PC-3 (cell line): Measurements from ENCODE around the gene NXPH4. TPM values are rescaled to one million over a fixed set of nuclear protein-coding genes. Genes with fewer than 3 reads are reported as not detected.

Experiments used
- ATAC-seq: fragments of 200-7000 bp; cut with Tn5 transposase; 2 replicates; pipeline ENCODE4 v1.9.1; 2020; ENCODE audit warnings: mild to moderate bottlenecking, moderate library complexity
- BruUV-seq: library from RNA; stranded (reverse); fragments of 400-500 nt; replicated peaks from 2 replicates; lab custom pipeline; 2021; lab: Mats Ljungman, UMichigan
- CTCF ChIA-PET: fragments of 300-600 bp; sonication (Branson Sonifier 250); formaldehyde crosslinking; loops from one replicate; lab custom pipeline; 2022; ENCODE audit warnings: antibody characterized with exemption; lab: Charles Lee
- POLR2A ChIA-PET: fragments of 300-600 bp; sonication (Branson Sonifier 250); formaldehyde crosslinking; loops from one replicate; lab custom pipeline; 2022; ENCODE audit warnings: antibody characterized with exemption; ENCODE audit not compliant: unreplicated experiment; lab: Charles Lee
- DNase-seq: peaks from one replicate; pipeline ENCODE4 v3.0.0-alpha.2; 2015
- H2AFZ ChIP-seq: fragments of 300-600 bp; sonication (generic); 2 replicates; pipeline ENCODE4 v1.6.0; 2016; ENCODE audit warnings: antibody characterized with exemption, low read length
- H3F3A ChIP-seq: fragments of 300-600 bp; sonication (generic); one replicate; pipeline ENCODE4 v1.6.0; 2017; ENCODE audit warnings: antibody characterized with exemption, low read length, control low read depth, mild to moderate bottlenecking; ENCODE audit not compliant: unreplicated experiment
- H3K27ac ChIP-seq: fragments of 300-600 bp; sonication (generic); 2 replicates; pipeline ENCODE4 v1.5.1; 2016; ENCODE audit warnings: mild to moderate bottlenecking, low read length
- H3K27me3 ChIP-seq: fragments of 300-600 bp; sonication (generic); 2 replicates; pipeline ENCODE4 v1.6.1; 2016; ENCODE audit warnings: low read length, mixed read lengths
- H3K36me3 ChIP-seq: fragments of 300-600 bp; sonication (generic); 2 replicates; pipeline ENCODE4 v1.6.1; 2016; ENCODE audit warnings: low read depth, mixed run types, low read length, mixed read lengths
- H3K4me1 ChIP-seq: fragments of 300-600 bp; sonication (generic); 2 replicates; pipeline ENCODE4 v1.5.1; 2016; ENCODE audit warnings: low read length; ENCODE audit not compliant: insufficient read depth
- H3K4me2 ChIP-seq: fragments of 300-600 bp; sonication (generic); 2 replicates; pipeline ENCODE4 v1.6.0; 2016; ENCODE audit warnings: low read length
- H3K4me3 ChIP-seq: fragments of 300-600 bp; sonication (generic); 2 replicates; pipeline ENCODE4 v1.5.1; 2016; ENCODE audit warnings: mild to moderate bottlenecking, low read length, mixed read lengths
- H3K79me2 ChIP-seq: fragments of 300-600 bp; sonication (generic); 2 replicates; pipeline ENCODE4 v1.6.1; 2017; ENCODE audit warnings: low read length, mixed read lengths
- H3K9ac ChIP-seq: fragments of 300-600 bp; sonication (generic); 2 replicates; pipeline ENCODE4 v1.6.0; 2016; ENCODE audit warnings: mild to moderate bottlenecking, low read length
- H3K9me2 ChIP-seq: fragments of 300-600 bp; sonication (generic); replicated peaks from 2 replicates; pipeline ENCODE4 v1.6.1; 2016; ENCODE audit warnings: mixed run types, low read length, mixed read lengths
- H3K9me3 ChIP-seq: fragments of 300-600 bp; sonication (generic); 2 replicates; pipeline ENCODE4 v1.6.1; 2016; ENCODE audit warnings: low read length, mixed read lengths
- H4K20me1 ChIP-seq: fragments of 300-600 bp; sonication (generic); 2 replicates; pipeline ENCODE4 v1.6.1; 2016; ENCODE audit warnings: low read length, mixed read lengths
- CTCF ChIP-seq: fragments of 300-600 bp; sonication (generic); conservative IDR thresholded peaks from 2 replicates; pipeline ENCODE4 v1.5.1; 2017; ENCODE audit warnings: antibody characterized with exemption, low read depth, mild to moderate bottlenecking, low read length
- EZH2 ChIP-seq: fragments of 300-600 bp; sonication (generic); IDR thresholded peaks from one replicate; pipeline ENCODE4 v1.6.1; 2017; ENCODE audit warnings: antibody characterized with exemption, mild to moderate bottlenecking, low read length; ENCODE audit not compliant: unreplicated experiment
- EZH2phosphoT487 ChIP-seq: fragments of 300-600 bp; sonication (generic); IDR thresholded peaks from 2 replicates; pipeline ENCODE4 v1.6.1; 2018; ENCODE audit warnings: mild to moderate bottlenecking, antibody characterized with exemption, low read length, borderline replicate concordance
- intact Hi-C: fragments of 100-400 bp; cut with micrococcal nuclease; formaldehyde crosslinking; loops from 2 replicates; pipeline ENCODE4 v1.9.0; 2023
- total RNA-seq: library from RNA; depleted of rRNA; stranded (reverse); fragments of >200 nt; gene quantifications from 2 replicates; pipeline ENCODE4 v1.2.3, GENCODE V29; 2014

NXPH4 gene
- total RNA-seq, 1 experiment from 2014 or later, result 15.1 TPM

- peaks cover 33% of the 10 kb centered on the region for H3K4me1 ChIP-seq
- no peaks in the 10 kb centered on the region for H3K79me2 ChIP-seq
- peak overlapping the region; percentile 70 for H3K4me3 ChIP-seq
- TF ChIP-seq CTCF, result 0 out of 2 replicates have a peak, but pooled peaks have one; percentile 18
- no peak for TF ChIP-seq EZH2phosphoT487
- no peak for TF ChIP-seq EZH2
- no peaks in the 10 kb centered on the region for H4K20me1 ChIP-seq
- ChIA-PET POLR2A (interaction anchor here (0.6 to 1.0 kb wide), 2 partner anchors 10 to 116 kb away, joined by 3 to 4 read pairs; no protein-coding TSS in a partner anchor), CTCF (interaction anchor here (0.9 to 1.3 kb wide), 2 partner anchors 11 to 27 kb away, joined by 3 to 10 read pairs; partner anchors contain the start of gene SHMT2)
- no peak overlapping the region for H3K27ac ChIP-seq
- peak overlapping the region; percentile 98 for H3K4me2 ChIP-seq
- TSS peak; percentile 88 for BruUV-seq
- no peaks in the 10 kb centered on the region for H3K9me2 ChIP-seq
- H3K27me3 ChIP-seq, result peaks cover 16% of the 10 kb centered on the region
- peak overlapping the region; percentile 31; the same call in 1 of the 2 replicates for H3K9ac ChIP-seq
- intact Hi-C loops, result no loop called here
- H3K9me3 ChIP-seq, result no peaks in the 10 kb centered on the region
- peak; percentile 55 for DNase-seq
- peak; percentile 15 for ATAC-seq
- H3K36me3 ChIP-seq, result no peaks in the 10 kb centered on the region
- no peaks in the 10 kb centered on the region for H3F3A ChIP-seq
- H2AFZ ChIP-seq, result peak overlapping the region; percentile 79
Measured at GRCh38 chr12:57240066-57240921, 23.7 kb downstream of the NXPH4 start.

GRCh38 chr12:57240926-57241401 lies 24.4 kb downstream of the NXPH4 start:
- TF ChIP-seq CTCF (no peak), EZH2phosphoT487 (no peak), EZH2 (no peak)
- BruUV-seq, result no TSS peak
- peaks cover 16% of the 10 kb centered on the region for H3K27me3 ChIP-seq
- H4K20me1 ChIP-seq, result no peaks in the 10 kb centered on the region
- peak overlapping the region; percentile 70 for H3K4me3 ChIP-seq
- no peaks in the 10 kb centered on the region for H3K9me2 ChIP-seq
- intact Hi-C loops, result no loop called here
- H2AFZ ChIP-seq, result peak overlapping the region; percentile 79
- peak overlapping the region; percentile 98 for H3K4me2 ChIP-seq
- no peak overlapping the region for H3K27ac ChIP-seq
- H3K4me1 ChIP-seq, result peaks cover 33% of the 10 kb centered on the region
- H3K79me2 ChIP-seq, result no peaks in the 10 kb centered on the region
- ChIA-PET POLR2A (interaction anchor here (1.0 kb wide), 1 partner anchor 11 kb away, joined by 4 read pairs; no protein-coding TSS in a partner anchor), CTCF (interaction anchor here (0.9 to 1.3 kb wide), 2 partner anchors 11 to 27 kb away, joined by 3 to 10 read pairs; partner anchors contain the start of gene SHMT2)
- H3K36me3 ChIP-seq, result no peaks in the 10 kb centered on the region
- DNase-seq (peak; percentile 27), ATAC-seq (0 out of 2 replicates have a peak, but pooled peaks have one; percentile 4)
- H3K9me3 ChIP-seq, result no peaks in the 10 kb centered on the region
- no peaks in the 10 kb centered on the region for H3F3A ChIP-seq
- no peak overlapping the region for H3K9ac ChIP-seq
